HK-2 (cell line): ENCODE measurements around the gene KRT80.

Experiments used
- DNase-seq: peaks from one replicate; pipeline ENCODE4 v3.0.0-alpha.2; 2018; ENCODE audit not compliant: unreplicated experiment

KRT80 gene

DNA sequence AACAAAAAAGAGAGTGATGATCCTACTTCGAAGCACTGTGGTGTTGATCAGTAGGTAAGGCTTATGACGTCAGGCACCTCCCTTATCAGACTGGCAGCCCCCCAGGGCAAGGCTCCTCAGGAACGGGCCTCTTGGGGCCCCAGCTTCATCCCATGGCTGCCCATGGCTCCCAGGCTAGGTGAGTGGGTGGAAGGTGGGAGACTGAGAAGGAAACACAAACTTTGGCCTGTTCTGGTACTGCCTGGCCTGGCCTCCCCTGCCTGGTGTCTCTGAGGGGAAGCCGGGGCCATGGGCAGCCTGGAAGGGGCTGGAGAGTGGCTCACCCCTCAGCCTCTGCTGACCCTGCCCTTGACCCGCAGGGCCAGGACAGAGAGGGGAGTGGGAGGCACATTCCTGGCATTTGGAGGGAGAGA, 38.9 kb downstream of the KRT80 start:
- DNase-seq = no peak

DNA sequence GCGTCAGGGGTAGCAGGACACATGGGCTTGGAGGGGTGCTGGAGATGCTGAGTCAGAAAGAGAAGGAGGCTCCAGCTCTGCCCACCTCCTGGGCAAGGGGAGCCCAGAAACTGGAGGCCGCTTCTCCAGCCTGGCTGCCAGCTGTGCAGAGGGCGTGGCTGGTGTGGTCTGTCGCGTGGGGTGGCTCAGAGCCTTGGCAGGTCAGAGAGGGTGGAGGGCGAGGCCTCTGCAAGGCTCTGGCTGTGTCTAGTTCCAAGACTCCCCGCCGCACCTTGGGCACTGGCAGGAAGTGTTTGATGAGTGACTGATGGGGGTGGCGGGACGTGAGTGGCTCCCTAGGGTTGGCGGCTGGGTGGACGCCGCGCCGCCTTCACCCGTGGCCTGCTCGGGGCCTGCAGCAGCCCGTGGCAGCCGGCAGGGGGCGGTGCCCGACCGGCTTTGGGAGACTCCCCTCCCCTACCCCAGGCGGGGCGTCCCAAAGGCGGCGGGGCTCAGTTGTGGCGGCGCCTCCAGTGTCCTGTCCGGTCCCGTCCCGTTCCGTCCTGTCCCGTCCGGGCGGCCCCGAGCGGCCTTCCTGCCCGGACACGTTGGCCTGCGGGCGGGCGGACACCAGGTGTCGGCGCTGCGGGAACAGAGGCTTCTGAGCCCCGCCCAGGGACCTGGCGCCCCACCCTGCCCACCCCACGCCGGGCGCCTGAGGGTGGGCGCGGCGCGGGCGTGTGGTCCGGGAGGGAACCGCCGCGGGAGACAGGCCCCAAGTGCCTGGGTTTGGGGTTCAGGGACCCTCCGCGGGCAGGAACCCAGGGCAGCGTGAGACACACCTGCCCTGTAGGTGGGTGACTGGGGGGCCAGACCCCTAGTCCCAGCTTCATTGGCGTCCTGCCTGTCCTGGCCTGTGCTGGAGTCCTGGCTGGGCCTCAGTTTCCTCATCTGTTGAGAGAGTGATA, 39.7 kb downstream of the KRT80 start:
- no peak for DNase-seq

DNA sequence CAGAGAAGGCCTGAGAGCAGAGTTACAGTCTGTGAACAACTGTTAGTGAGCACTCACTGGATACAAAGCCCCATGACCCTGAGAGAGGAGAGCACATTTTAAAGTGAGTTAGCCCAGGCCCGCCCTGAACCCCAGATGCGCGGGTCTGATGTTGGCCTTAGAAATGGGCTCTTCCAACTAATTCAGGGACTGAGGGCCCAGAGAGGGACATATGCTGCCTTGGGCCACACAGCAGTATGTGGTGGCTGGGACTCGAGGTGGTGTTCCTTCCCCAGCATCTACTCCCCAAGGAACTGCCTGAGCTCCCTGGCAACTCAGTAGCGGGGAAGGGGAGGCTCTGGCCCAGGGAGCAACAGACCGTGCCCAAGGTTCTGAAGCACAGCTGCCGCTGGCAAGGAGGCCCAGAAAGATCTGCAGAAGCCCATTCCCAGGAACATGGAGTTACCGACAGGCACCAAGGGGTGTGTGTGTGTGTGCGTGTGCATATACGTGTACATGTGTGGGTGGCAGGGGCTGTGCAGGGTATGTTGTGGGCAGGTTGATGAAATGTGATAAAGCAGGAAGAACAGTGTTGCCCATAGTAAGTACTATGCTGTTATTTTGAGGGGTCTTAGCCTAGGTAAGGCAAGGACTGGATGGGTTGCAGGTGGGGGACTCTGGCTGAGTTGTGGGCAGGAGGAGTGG, 40.5 kb downstream of the KRT80 start:
- no peak for DNase-seq

DNA sequence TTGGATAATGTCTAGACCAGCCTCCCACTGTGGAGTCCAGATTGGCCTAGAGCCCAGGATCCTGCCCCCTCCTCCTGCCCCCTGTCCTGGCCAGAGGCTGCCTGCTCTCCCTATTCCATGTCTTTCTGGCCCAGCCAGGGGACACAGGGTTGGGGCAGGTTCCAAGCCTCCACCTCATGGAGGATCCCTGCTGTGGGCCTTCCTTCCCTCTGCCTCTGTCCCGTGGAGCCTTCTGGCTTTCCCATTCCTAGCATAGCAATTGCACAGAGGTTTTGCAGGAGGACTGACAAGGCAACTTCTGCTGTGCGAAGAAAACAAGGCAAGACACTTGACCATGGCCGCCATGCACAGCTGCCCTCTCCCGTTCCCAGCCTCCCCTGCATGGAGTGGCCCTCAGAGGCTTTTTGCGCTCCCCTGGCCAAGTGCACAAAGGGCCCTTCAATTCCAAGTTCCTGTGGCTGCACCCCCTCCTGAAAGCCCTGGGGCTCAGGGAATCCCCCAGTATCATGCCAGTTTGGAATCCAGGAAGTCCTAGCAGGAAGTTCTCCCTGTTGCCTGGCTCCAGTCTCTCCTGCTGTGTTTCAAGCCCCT, 42.1 kb downstream of the KRT80 start:
- DNase-seq = no peak

DNA sequence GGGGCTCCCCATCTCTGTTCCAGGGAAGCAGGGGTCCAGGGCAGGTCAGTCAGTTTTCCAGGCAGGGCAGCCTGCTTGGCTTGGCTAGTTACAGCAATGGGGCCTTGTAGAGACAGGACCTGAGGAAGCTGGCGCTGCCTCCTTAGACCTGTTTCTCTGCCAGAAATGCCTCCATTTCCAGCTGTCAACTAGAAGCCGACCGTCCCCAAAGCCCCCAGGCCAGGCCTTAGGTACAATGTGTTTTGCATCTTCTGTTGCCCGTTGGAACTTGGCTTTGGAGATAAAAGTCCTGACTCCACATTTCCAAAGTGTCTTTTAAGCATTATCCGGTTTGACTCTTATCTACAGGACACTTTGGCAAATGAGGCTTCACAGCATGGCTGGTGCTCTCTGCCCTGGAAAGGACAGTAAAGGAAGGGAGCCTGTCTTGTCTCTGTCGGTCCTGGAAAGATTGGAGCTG, 42.6 kb downstream of the KRT80 start:
- DNase-seq = no peak

DNA sequence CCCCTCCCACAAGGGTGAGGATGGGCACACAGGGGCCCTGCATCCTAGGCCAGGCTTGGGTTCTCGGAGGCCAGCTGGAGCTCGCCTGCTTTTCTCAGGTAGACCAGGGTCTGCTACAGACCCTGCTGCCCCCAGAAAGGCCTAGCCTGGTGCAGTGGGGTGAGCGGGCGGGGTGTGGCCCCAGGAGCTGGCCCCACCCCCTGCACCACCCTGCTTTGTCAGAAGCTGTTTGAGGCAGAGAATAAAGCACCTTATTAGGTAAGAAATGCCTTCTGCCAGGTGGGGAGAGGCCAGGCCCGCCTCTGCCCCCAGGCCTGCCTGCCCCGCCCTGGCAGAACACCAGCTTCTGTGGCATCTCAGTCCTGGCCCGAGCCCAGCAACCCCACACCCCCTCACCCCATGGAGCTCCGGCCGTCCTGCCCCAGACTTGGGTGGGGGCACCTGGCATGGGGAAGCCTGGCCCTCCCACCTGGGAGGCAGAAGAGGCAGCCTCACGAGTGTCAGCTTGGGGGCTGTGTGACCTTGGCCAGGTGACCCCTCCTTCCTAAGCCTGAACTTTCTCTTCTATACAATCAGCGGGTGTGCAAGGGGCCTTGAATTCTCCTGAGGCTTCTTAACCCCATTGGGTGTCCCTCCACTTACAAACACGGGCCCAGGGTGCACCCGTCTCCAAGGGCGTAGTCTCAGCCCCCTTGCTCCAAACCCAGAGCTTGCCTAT, 43.2 kb downstream of the KRT80 start:
- peak; percentile 77 for DNase-seq

DNA sequence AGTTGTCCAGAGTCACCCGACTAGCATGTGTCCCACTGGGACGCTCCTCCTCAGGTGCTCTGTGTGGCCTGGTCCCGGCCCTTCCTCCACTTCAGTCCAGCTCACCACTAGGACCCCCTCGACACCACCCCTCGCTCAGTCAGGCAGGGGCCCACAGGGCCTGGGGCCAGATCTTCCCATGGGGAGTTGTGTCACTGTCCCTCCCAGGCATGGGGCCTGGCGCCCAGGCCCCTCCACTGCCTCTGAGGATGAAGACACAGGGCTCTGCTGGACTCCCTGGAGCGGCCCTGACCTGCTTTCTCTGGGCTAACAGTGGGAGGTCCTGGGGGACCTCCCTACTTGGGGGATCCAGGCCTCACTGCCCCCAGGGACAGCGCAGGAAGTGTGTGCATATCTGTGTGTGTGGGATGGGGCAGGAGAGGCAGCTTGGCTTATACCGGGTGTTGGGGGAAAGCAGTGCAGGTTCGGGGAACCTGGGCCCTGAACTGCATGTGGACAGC, 43.8 kb downstream of the KRT80 start:
- DNase-seq = no peak

DNA sequence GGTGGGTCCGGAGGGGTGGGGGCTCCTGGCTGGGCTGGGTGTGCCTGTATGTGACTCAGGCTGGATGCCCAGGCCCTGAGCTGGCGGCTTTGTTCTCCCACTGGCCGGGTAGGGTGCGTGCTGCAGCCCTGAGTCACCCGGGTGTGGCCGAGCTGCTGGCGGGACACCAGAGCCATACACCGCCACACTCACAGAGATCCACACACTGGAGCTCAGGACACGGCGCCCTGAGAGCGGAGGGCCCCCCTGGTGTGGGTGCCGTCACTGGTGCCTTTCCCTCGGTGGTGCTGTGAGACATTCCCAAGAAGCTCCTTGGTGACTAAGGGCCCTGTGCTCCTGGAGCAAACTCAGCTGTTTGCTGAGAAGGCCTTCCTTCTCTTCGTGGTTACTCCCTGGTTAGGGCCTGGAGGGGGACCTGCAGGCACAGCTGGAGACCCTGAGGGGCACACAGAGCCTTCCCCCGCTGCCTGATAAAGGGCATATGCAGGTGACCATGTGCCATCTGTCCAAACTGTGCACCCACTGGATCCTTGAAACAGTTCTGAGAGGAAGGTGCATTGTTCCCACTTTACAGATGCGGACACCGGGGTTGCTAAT, 44.3 kb downstream of the KRT80 start:
- DNase-seq = peak; percentile 99

DNA sequence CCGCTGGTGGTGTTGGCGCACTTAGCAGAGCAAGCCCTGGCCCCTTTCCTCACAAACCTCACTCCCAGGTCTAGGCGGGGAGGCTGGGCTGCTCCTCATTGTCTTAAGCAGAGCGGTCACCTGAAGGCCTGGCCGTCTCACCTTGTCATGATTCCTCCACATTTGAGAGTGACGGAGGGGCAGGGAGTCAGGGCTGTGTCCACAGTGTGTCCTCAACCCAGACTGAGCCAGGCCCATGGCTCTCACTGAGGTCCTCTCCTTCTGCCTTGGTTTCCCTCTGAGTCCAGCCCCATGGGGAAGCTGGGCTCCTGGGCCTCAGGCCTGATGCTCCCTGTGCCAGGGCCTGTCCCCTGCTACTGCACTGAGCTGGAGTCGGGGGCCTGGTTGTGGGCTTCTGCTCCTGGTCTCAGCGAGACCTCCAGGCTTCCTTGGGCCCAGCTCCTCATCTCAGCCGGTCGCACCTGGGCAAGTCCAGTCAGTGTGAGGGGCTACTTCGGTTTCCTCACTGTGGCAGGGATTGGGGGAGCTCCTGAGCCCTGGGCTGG, 44.9 kb downstream of the KRT80 start:
- no peak for DNase-seq

DNA sequence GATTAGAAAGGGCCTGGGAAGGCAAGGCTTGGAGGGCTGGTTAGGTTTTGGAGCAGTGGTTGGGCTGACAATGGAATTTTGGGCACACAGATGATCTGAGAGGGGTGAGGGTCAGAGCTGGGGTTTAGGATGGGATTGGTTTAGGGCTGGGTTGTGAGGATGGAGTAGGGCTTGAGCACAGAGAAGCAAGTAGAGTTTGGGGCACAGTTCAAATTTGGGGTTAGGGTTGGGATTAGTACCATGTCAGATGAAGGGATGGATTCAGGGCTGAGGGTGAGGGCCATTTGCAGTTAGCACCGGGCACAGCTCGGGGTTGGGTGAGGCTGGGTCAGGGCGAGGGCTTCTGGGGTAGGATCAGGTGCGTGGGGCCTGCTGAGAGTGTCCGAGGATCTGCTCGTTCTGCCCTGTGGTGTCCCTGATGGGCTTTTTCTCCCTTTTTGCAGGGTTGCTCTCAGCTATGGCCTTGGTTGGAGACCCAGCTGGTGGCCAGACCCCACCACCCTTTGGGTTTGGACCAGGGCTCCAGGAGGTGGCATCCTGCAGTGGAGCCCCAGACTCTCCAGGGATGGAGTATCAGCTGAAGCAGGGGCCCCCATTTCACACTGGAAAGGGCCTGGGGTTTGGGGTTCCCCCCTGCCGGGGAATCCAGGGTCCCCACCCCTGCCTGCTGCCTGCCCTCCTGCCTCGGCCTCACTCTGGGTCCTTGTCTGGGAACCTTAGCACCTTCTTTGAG, 45.6 kb downstream of the KRT80 start:
- no peak for DNase-seq

DNA sequence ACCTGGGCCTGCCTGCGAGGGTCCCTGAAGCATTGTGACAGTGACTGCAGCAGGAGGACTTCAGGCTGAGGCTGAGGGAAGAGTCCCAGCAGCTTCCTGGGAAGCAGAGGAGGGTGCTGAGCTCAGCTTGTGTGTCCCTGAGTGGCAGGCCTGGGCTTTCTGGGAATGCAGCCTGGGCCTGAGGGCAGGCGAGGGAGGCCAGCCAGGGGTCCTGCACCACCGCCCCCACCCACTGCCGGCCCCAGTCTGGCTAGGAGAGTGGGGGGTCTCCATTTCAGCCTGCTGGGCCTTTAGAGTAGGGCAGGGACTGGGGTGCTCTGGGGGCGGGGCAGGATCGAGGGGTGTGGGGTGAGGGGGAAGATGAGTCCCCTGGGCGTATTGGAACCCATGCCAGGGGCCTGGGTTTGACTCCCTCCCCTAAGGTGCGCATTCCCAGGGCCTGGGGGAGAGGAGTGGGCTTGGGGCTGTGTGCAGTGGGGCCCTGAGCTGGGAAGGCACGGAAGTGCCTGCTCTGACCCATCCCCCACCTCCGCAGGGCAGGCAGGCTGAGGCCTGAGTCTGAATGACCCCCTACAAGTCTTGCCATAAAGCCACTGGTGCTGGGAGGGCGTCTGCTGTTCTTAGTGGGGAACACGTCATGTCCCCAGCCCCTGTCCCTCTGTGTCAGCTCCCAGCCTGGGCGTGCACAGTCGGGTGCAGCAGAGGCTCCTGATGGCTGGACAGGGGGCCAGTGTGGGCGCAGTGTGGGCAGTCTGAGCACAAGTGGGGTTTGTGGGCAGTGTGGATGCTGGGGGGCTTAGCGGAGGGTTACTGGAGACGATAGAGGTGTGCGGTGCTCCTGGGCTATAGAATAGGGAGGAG, 46.4 kb downstream of the KRT80 start:
- no peak for DNase-seq

DNA sequence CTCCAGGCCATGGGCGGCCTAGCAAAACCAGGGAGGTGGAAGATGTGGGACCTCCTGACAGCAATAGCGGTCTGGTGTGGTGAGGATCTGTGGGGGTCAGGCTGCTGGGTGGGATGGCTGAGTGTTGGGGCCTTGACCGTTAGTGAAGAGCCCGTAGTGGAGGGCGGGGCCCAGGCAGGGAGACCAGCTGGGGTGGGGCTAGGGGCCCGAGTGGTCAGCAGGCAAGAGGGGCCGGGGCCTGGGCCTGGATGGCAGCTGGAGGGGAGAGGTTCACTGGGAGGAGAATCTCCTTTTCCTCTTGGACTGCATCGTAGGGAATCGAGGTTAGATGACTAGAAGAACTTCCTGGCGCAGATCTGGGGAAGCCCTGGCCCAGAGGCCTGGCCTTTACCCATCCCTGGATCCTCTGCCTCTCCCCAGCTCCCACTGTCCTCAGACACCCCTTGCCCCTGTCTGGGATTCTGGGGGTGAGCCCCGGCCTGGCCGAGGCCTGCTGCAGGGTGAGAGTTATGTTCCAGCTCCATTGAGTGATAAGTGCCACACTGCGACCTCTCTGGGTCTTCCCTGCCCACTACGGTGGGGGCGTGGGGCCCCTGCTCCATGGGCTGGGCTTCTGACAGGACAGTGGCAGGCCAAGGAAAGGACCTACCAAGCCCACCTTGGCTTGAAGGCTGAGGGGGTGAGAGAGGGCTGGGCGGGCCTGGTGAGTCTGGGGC, 47.1 kb downstream of the KRT80 start:
- no peak for DNase-seq

DNA sequence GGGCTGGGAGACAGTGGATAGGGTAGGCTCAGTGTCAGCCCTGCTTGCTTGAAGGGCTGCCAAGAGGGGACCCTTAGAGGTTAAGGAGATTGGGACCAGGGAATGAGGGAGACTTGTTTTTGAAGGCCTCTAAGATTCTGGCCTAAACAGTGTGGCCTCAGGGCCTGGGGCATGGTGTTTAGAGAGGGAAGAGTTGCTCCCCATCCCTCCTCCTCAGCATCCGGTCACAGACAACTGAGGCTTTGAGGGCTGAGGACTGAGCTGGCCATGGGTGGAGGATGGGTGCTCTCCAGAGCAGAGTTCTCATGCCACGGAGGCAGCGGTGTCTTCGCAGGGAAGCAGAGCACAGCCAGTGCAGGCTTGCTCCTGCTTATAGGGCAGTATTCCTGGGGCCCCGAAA, 49.4 kb downstream of the KRT80 start:
- no peak for DNase-seq

DNA sequence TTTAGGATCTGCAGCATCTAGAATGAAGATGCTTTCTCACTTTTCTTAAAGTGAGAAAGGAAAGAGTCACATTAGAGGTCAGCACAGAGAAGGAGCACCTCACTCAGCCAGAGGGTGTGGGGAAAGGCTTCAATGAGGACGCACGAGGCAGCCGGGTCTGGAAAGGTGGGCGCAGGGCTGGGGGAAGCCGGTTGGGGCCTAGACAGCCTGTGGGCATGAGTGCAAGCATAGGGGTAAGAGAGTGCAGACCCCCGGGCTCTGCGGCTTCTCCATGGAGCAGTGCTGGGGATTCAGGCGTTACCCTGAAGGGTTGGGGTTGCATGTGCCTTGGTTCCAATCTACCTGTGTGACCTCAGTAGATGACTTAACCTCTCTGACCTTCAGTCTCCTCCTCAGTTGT, 49.9 kb downstream of the KRT80 start:
- no peak for DNase-seq

DNA sequence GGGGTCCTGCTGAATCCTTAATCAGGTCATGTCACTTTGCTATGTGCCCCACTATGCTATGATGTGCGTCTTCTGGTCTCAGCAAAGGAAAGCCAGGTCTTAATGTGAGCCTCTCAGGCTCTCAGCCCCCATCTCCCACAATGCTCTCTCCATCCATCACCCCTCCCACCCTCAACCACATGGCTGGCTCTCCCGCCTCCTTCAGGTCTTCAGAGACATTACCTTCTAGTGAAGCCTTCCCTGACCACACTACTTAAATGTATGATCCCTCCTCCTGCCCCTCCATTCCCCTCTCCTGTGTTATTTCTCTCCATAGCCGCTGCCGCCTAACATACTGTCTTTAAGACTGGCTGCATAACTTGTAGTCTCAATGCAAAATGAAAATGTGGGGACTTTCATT, 50.5 kb downstream of the KRT80 start:
- DNase-seq = no peak

DNA sequence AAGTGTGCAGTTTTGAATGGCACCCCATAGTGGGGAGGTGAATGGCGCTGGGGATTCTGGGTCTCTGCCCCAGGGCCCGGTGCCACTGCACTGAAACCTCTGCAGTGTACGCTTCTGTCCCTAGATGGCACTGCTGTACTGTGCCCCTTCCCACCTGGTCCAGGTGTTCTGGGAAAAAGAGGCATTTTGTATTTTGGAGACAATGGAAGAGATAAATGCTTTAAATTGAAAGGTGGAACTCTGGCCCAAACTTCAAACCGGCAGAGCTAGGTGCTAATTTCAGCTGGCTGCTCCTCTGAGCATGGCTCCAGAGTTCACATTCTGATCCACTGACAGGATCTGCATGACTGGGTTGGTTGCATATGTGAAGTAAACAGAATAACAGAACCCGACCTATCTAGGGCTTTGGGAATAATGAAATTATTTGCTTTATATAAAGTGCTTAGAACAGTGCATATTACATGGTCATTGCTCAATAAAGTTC, 52.2 kb downstream of the KRT80 start:
- DNase-seq = no peak

DNA sequence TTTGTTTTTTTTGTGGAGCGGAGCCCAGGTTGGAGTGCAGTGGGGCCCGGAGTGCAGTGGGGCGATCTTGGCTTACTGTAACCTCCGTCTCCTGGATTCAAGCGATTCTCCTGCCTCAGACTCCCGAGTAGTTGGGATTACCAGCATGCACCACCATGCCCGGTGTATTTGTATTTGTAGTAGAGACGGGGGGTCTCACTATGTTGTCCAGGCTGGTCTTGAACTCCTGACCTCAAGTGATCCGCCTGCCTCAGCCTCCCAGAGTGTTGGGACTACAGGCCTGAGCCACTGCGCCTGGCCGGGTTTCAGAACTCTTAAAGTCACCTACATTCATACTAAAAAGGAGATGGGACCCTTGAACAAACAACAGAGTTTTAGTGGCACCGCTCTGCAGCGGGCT, 52.7 kb downstream of the KRT80 start:
- DNase-seq = no peak

DNA sequence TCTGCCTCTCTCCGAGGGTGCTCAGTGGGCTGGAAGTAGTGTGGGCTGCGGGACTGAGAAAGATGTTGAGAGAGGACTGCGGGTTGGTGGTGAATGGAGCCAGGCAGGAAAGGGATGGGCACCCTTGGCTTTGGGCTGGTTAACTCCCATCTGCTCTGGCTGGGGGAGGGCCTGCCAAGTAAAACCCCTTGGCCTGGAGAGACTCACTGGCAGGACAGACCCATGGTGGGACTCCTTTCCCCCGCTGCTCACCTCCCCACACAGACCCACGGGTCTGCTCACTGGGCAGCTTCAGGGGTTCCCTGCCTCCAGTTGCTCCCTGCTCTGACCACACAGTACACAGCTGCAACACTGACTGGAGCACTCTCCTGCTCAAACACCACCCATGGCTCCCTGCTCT, 54.1 kb downstream of the KRT80 start:
- DNase-seq = no peak

DNA sequence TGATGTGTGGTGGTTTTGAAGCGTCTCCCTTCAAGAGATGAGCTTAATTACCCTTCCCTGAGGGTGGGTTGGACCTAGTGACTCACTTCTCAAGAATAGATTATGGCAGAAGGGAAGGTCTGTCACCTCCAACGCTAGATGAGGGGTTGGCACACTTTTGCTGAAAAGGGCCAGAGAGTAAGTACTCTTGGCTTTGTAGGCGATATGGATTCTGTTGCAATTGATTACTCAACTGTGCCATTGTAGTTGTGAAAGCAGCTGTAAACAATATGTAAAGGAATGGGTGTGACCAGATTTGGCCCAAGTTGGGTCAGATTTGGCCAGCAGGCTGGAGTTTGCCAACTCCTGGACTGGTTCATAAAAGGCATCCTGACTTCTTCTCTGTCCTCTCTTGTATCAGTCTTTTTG, 59.1 kb downstream of the KRT80 start:
- DNase-seq = no peak
